WTC11 (cell line): Measurements from ENCODE around the gene CDK6. TPM values are rescaled to one million over a fixed set of nuclear protein-coding genes. Genes with fewer than 3 reads are reported as not detected.

ENCODE experiments used
- ATAC-seq: fragments of 200-7000 bp; cut with Tn5 transposase; 2 replicates; pipeline ENCODE4 v1.10.0; 2021; ENCODE audit warnings: mild to moderate bottlenecking, moderate library complexity
- CTCF ChIA-PET: fragments of 300-600 bp; sonication (Branson Sonifier 250); formaldehyde crosslinking; loops from one replicate; lab custom pipeline; 2021; ENCODE audit warnings: antibody characterized with exemption; lab: Charles Lee
- POLR2A ChIA-PET: fragments of 350-600 bp; sonication (Branson Sonifier 250); formaldehyde crosslinking; loops from one replicate; lab custom pipeline; 2021; ENCODE audit warnings: antibody characterized with exemption; lab: Charles Lee
- DNase-seq: peaks from one replicate; pipeline ENCODE4 v3.0.0; 2021; ENCODE audit warnings: low spot score
- H3K27ac Mint-ChIP-seq: 2 replicates; pipeline ENCODE4 v1.8.0; 2021; ENCODE audit warnings: mixed read lengths
- H3K27me3 Mint-ChIP-seq: 2 replicates; pipeline ENCODE4 v1.8.0; 2021; ENCODE audit warnings: low read depth, mild to moderate bottlenecking, moderate library complexity, mixed read lengths
- H3K36me3 Mint-ChIP-seq: 2 replicates; pipeline ENCODE4 v1.8.0; 2021; ENCODE audit warnings: mixed read lengths
- H3K4me1 Mint-ChIP-seq: 2 replicates; pipeline ENCODE4 v1.8.0; 2022; ENCODE audit warnings: mixed read lengths
- H3K4me3 Mint-ChIP-seq: 2 replicates; pipeline ENCODE4 v1.8.0; 2021; ENCODE audit warnings: mild to moderate bottlenecking, moderate library complexity, mixed read lengths
- H3K9me3 Mint-ChIP-seq: 2 replicates; pipeline ENCODE4 v1.8.0; 2021; ENCODE audit warnings: mixed read lengths
- CBFB ChIP-seq: sonication (generic); formaldehyde crosslinking; IDR thresholded peaks from 2 replicates; pipeline ENCODE4 v1.8.1; 2022; ENCODE audit warnings: mild to moderate bottlenecking, low read depth, missing genetic modification reagents
- ETV6 ChIP-seq: sonication (generic); formaldehyde crosslinking; IDR thresholded peaks from 2 replicates; pipeline ENCODE4 v1.8.1; 2022; ENCODE audit warnings: mild to moderate bottlenecking, missing genetic modification reagents
- FOXP1 ChIP-seq: sonication (generic); formaldehyde crosslinking; IDR thresholded peaks from 2 replicates; pipeline ENCODE4 v1.8.0; 2022; ENCODE audit warnings: missing genetic modification reagents, mild to moderate bottlenecking, moderate library complexity, borderline replicate concordance
- GABPB1 ChIP-seq: sonication (generic); formaldehyde crosslinking; IDR thresholded peaks from 2 replicates; pipeline ENCODE4 v1.8.1; 2023; ENCODE audit warnings: mild to moderate bottlenecking, missing genetic modification reagents
- JUN ChIP-seq: sonication (generic); formaldehyde crosslinking; IDR thresholded peaks from 2 replicates; pipeline ENCODE4 v1.8.0; 2023; ENCODE audit warnings: mild to moderate bottlenecking, missing genetic modification reagents
- MYBL2 ChIP-seq: sonication (generic); formaldehyde crosslinking; IDR thresholded peaks from 2 replicates; pipeline ENCODE4 v1.8.1; 2023; ENCODE audit warnings: mild to moderate bottlenecking, moderate library complexity, missing genetic modification reagents
- NFATC4 ChIP-seq: fragments of 250-450 bp; sonication (Bioruptor Pico); IDR thresholded peaks from 2 replicates; pipeline ENCODE4 v1.9.0; 2021; ENCODE audit warnings: mild to moderate bottlenecking
- NFE2L1 ChIP-seq: sonication (generic); formaldehyde crosslinking; IDR thresholded peaks from 2 replicates; pipeline ENCODE4 v1.8.1; 2023; ENCODE audit warnings: missing genetic modification reagents
- NR1H2 ChIP-seq: sonication (generic); formaldehyde crosslinking; IDR thresholded peaks from 2 replicates; pipeline ENCODE4 v1.9.0; 2021; ENCODE audit warnings: mild to moderate bottlenecking, moderate library complexity, missing genetic modification reagents
- NR2C2 ChIP-seq: sonication (generic); formaldehyde crosslinking; IDR thresholded peaks from 2 replicates; pipeline ENCODE4 v1.8.0; 2022; ENCODE audit warnings: mild to moderate bottlenecking, missing genetic modification reagents
- PRRX2 ChIP-seq: fragments of 250-450 bp; sonication (Bioruptor Pico); IDR thresholded peaks from 2 replicates; pipeline ENCODE4 v1.8.0; 2021; ENCODE audit warnings: mild to moderate bottlenecking
- SMAD4 ChIP-seq: sonication (generic); formaldehyde crosslinking; IDR thresholded peaks from 2 replicates; pipeline ENCODE4 v1.8.0; 2022; ENCODE audit warnings: mild to moderate bottlenecking, missing genetic modification reagents
- ZNF423 ChIP-seq: fragments of 250-450 bp; sonication (Bioruptor Pico); IDR thresholded peaks from 2 replicates; pipeline ENCODE4 v2.1.2; 2022; ENCODE audit warnings: mild to moderate bottlenecking, moderate library complexity
- ZNF671 ChIP-seq: fragments of 250-450 bp; sonication (Bioruptor Pico); IDR thresholded peaks from 2 replicates; pipeline ENCODE4 v1.8.0; 2021; ENCODE audit warnings: mild to moderate bottlenecking
- total RNA-seq: library from RNA; stranded (reverse); gene quantifications from 3 replicates; pipeline ENCODE4 v1.2.3, GENCODE V29; 2021
- TF ChIP-seq, protein P1 (sequence below): sonication (generic); formaldehyde crosslinking; IDR thresholded peaks from 2 replicates; pipeline ENCODE4 v1.8.1; 2023; ENCODE audit warnings: mild to moderate bottlenecking, missing genetic modification reagents
- TF ChIP-seq, protein P2 (sequence below): sonication (generic); formaldehyde crosslinking; IDR thresholded peaks from 2 replicates; pipeline ENCODE4 v1.8.0; 2023; ENCODE audit warnings: missing genetic modification reagents, mild to moderate bottlenecking, borderline replicate concordance
- TF ChIP-seq, protein P3 (sequence below): sonication (generic); formaldehyde crosslinking; IDR thresholded peaks from 2 replicates; pipeline ENCODE4 v1.8.1; 2023; ENCODE audit warnings: mild to moderate bottlenecking, missing genetic modification reagents, borderline replicate concordance
- TF ChIP-seq, protein P4 (sequence below): sonication (generic); formaldehyde crosslinking; IDR thresholded peaks from 2 replicates; pipeline ENCODE4 v1.8.0; 2023; ENCODE audit warnings: missing genetic modification reagents
- TF ChIP-seq, protein P5 (sequence below): fragments of 200-600 bp; IDR thresholded peaks from 2 replicates; pipeline ENCODE4 v1.8.0; 2022; ENCODE audit warnings: antibody characterized with exemption

Gene CDK6
- total RNA-seq, 1 experiment from 2014 or later = 47.2 TPM

DNA sequence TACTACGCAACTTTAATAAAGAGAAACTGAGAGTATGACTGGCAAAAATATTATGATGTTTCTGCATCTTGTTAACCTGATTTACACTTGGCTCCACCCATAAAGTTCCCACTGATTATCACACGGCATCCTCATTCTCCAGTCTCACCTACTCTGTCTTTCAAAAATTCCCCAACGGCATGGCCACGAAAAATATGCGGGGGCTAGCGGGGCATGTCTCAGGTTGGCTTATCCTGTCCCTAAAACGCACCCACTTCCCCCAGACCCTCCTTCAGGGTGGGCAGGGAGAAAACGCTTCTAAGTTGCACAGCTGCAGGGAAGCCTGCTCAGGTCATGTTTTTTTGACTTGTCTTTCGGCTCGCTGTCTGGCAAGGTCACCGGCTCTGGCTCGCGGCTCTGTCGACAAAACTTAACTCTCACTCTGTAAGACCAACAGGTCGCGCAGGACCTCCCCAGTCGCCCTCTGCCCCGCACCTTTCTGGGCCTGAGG lies 3.8 kb downstream of the CDK6 start (continued):
- TF ChIP-seq NFATC4 (no peak), NFE2L1 (0 out of 2 replicates have a peak, but pooled peaks have one; percentile 26), ETV6 (CRISPR knock-in tag) (no peak), FOXP1 (CRISPR knock-in tag) (no peak)
- TF ChIP-seq, protein P1, sequence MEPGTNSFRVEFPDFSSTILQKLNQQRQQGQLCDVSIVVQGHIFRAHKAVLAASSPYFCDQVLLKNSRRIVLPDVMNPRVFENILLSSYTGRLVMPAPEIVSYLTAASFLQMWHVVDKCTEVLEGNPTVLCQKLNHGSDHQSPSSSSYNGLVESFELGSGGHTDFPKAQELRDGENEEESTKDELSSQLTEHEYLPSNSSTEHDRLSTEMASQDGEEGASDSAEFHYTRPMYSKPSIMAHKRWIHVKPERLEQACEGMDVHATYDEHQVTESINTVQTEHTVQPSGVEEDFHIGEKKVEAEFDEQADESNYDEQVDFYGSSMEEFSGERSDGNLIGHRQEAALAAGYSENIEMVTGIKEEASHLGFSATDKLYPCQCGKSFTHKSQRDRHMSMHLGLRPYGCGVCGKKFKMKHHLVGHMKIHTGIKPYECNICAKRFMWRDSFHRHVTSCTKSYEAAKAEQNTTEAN (CRISPR knock-in tag) = 0 out of 2 replicates have a peak, but pooled peaks have one; percentile 48
- TF ChIP-seq, protein P2, sequence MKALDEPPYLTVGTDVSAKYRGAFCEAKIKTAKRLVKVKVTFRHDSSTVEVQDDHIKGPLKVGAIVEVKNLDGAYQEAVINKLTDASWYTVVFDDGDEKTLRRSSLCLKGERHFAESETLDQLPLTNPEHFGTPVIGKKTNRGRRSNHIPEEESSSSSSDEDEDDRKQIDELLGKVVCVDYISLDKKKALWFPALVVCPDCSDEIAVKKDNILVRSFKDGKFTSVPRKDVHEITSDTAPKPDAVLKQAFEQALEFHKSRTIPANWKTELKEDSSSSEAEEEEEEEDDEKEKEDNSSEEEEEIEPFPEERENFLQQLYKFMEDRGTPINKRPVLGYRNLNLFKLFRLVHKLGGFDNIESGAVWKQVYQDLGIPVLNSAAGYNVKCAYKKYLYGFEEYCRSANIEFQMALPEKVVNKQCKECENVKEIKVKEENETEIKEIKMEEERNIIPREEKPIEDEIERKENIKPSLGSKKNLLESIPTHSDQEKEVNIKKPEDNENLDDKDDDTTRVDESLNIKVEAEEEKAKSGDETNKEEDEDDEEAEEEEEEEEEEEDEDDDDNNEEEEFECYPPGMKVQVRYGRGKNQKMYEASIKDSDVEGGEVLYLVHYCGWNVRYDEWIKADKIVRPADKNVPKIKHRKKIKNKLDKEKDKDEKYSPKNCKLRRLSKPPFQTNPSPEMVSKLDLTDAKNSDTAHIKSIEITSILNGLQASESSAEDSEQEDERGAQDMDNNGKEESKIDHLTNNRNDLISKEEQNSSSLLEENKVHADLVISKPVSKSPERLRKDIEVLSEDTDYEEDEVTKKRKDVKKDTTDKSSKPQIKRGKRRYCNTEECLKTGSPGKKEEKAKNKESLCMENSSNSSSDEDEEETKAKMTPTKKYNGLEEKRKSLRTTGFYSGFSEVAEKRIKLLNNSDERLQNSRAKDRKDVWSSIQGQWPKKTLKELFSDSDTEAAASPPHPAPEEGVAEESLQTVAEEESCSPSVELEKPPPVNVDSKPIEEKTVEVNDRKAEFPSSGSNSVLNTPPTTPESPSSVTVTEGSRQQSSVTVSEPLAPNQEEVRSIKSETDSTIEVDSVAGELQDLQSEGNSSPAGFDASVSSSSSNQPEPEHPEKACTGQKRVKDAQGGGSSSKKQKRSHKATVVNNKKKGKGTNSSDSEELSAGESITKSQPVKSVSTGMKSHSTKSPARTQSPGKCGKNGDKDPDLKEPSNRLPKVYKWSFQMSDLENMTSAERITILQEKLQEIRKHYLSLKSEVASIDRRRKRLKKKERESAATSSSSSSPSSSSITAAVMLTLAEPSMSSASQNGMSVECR (CRISPR knock-in tag) = no peak
- TF ChIP-seq, all 79 proteins: peak for 2

- TF ChIP-seq JUN (CRISPR knock-in tag) = no peak
- TF ChIP-seq, all 79 proteins: peak for 0
- Mint-ChIP-seq H3K27ac (peak overlapping the region; percentile 10; the same call in 1 of the 2 replicates), H3K9me3 (no peaks in the 10 kb centered on the region), H3K4me3 (peak overlapping the region; percentile 94), H3K27me3 (peaks cover 11% of the 10 kb centered on the region; the same call in 1 of the 2 replicates), H3K36me3 (no peaks in the 10 kb centered on the region), H3K4me1 (peaks cover 48% of the 10 kb centered on the region)
- ATAC-seq (no peak), DNase-seq (no peak)
- ChIA-PET POLR2A (interaction anchor here (1.0 kb wide), 1 partner anchor 107 kb away, joined by 3 read pairs; no protein-coding TSS in a partner anchor), CTCF (interaction anchor here (0.8 to 2.4 kb wide), 4 partner anchors 121 to 146 kb away, joined by 3 to 28 read pairs (median 5); no protein-coding TSS in a partner anchor)
Observed at GRCh38 chr7:92831716-92832533, 4.4 kb downstream of the CDK6 start.

DNA sequence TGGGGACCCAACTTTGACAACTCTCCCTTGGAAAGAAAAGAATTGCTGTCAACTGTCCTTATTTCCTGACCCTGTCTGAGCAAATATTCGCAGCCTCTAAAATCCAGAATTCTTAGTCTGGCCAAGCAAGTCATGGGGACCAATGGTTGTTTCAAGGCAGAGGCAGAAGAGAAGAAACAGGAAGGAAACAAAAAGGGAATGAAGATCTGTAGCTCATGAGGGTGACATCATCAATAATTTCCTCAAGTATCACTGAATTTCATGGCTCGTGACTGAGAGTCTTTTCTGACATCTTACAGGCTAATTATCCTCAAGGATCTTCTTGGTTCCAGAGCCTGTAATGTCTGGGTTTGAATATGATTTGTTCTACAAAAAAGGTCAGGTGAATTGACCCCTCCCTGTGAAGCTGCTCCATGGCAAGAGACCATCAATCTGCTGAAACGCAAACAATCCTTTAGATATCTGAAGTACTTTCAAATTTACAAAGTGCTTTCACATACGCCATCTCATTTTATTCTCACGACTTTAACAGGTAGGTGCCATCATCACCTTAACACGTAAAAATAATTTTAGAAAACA lies 5.8 kb downstream of the CDK6 start:
- ChIA-PET CTCF (interaction anchor here (0.6 kb wide), 1 partner anchor 107 kb away, joined by 3 read pairs; no protein-coding TSS in a partner anchor), POLR2A (interaction anchor here (0.6 kb wide), 1 partner anchor 240 kb away, joined by 5 read pairs; the partner anchor contains the start of gene FAM133B)
- Mint-ChIP-seq H3K4me1 (peaks cover 54% of the 10 kb centered on the region), H3K36me3 (no peaks in the 10 kb centered on the region), H3K27me3 (peaks cover 7% of the 10 kb centered on the region; the same call in 1 of the 2 replicates), H3K9me3 (no peaks in the 10 kb centered on the region), H3K4me3 (peak overlapping the region; percentile 94), H3K27ac (peak overlapping the region; percentile 15)
- DNase-seq (no peak), ATAC-seq (no peak)
- TF ChIP-seq ZNF671 (no peak), MYBL2 (CRISPR knock-in tag) (no peak), NR1H2 (CRISPR knock-in tag) (no peak), GABPB1 (no peak), SMAD4 (CRISPR knock-in tag) (no peak), FOXP1 (CRISPR knock-in tag) (no peak), CBFB (CRISPR knock-in tag) (no peak), ZNF423 (no peak), PRRX2 (CRISPR knock-in tag) (no peak), NR2C2 (CRISPR knock-in tag) (no peak)
- TF ChIP-seq, protein P3, sequence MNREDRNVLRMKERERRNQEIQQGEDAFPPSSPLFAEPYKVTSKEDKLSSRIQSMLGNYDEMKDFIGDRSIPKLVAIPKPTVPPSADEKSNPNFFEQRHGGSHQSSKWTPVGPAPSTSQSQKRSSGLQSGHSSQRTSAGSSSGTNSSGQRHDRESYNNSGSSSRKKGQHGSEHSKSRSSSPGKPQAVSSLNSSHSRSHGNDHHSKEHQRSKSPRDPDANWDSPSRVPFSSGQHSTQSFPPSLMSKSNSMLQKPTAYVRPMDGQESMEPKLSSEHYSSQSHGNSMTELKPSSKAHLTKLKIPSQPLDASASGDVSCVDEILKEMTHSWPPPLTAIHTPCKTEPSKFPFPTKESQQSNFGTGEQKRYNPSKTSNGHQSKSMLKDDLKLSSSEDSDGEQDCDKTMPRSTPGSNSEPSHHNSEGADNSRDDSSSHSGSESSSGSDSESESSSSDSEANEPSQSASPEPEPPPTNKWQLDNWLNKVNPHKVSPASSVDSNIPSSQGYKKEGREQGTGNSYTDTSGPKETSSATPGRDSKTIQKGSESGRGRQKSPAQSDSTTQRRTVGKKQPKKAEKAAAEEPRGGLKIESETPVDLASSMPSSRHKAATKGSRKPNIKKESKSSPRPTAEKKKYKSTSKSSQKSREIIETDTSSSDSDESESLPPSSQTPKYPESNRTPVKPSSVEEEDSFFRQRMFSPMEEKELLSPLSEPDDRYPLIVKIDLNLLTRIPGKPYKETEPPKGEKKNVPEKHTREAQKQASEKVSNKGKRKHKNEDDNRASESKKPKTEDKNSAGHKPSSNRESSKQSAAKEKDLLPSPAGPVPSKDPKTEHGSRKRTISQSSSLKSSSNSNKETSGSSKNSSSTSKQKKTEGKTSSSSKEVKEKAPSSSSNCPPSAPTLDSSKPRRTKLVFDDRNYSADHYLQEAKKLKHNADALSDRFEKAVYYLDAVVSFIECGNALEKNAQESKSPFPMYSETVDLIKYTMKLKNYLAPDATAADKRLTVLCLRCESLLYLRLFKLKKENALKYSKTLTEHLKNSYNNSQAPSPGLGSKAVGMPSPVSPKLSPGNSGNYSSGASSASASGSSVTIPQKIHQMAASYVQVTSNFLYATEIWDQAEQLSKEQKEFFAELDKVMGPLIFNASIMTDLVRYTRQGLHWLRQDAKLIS (CRISPR knock-in tag) = no peak
- TF ChIP-seq, protein P4, sequence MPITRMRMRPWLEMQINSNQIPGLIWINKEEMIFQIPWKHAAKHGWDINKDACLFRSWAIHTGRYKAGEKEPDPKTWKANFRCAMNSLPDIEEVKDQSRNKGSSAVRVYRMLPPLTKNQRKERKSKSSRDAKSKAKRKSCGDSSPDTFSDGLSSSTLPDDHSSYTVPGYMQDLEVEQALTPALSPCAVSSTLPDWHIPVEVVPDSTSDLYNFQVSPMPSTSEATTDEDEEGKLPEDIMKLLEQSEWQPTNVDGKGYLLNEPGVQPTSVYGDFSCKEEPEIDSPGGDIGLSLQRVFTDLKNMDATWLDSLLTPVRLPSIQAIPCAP (CRISPR knock-in tag) = no peak
- TF ChIP-seq, protein P5, sequence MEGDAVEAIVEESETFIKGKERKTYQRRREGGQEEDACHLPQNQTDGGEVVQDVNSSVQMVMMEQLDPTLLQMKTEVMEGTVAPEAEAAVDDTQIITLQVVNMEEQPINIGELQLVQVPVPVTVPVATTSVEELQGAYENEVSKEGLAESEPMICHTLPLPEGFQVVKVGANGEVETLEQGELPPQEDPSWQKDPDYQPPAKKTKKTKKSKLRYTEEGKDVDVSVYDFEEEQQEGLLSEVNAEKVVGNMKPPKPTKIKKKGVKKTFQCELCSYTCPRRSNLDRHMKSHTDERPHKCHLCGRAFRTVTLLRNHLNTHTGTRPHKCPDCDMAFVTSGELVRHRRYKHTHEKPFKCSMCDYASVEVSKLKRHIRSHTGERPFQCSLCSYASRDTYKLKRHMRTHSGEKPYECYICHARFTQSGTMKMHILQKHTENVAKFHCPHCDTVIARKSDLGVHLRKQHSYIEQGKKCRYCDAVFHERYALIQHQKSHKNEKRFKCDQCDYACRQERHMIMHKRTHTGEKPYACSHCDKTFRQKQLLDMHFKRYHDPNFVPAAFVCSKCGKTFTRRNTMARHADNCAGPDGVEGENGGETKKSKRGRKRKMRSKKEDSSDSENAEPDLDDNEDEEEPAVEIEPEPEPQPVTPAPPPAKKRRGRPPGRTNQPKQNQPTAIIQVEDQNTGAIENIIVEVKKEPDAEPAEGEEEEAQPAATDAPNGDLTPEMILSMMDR = no peak
